Motor neuron (in vitro differentiated cells): ENCODE data around the gene SEMG2. TPM values are rescaled to one million over a fixed set of nuclear protein-coding genes. Genes with fewer than 3 reads are reported as not detected.
A peak's percentile ranks its signal among the peaks of the same experiment; 100 is the strongest.

Experiments
- ATAC-seq, 8 experiments: fragments of 200-7000 bp; cut with Tn5 transposase; replicated peaks in 6 of 8; 2 replicates each; pipeline ENCODE4 v1.8.0; 2021; ENCODE audit warnings: mild to moderate bottlenecking in 8 of 8, moderate library complexity in 8 of 8
- H3K27ac ChIP-seq, 2 donors: fragments of 250-450 bp; sonication (Bioruptor Pico); 2 replicates each; pipeline ENCODE4 v1.9.0; 2021; ENCODE audit warnings: antibody characterized with exemption in 2 of 2, mild to moderate bottlenecking in 2 of 2, moderate library complexity in 1 of 2
- H3K4me1 ChIP-seq, 2 donors: fragments of 250-450 bp; sonication (Bioruptor Pico); replicated peaks in 1 of 2; 2 replicates each; pipeline ENCODE4 v1.6.1; 2021; ENCODE audit warnings: antibody characterized with exemption in 2 of 2, mild to moderate bottlenecking in 2 of 2, moderate library complexity in 1 of 2
- H3K4me3 ChIP-seq, 5 donors: fragments of 250-450 bp; sonication (Bioruptor Pico); 2 replicates each; pipeline ENCODE4 v1.9.0; 2021; ENCODE audit warnings: antibody characterized with exemption in 5 of 5, mild to moderate bottlenecking in 5 of 5, moderate library complexity in 4 of 5
- WGBS, 10 experiments: fragments of 450-650 bp; shearing (Covaris generic); methylation state at CpG; one replicate each; pipeline ENCODE4 v1.0.0; 2022; 5-methylcytosine and 5-hydroxymethylcytosine counted together
- in situ Hi-C, 9 experiments: fragments of 400-800 bp; cut with MboI; loops; one replicate each; pipeline ENCODE4 v1.15.0; 2021; ENCODE audit warnings: low sequenced_read_pairs in 9 of 9, low pct_unique_long_range_greater_than_20kb in 2 of 9; ENCODE audit not compliant: unreplicated experiment in 9 of 9
- total RNA-seq, 8 experiments: library from RNA; unstranded; fragments of 300-600 nt; gene quantifications; 2 replicates each; pipeline versions ENCODE4 v1.2.3 to v1.2.4, GENCODE V29; 2022

SEMG2 gene, protein sequence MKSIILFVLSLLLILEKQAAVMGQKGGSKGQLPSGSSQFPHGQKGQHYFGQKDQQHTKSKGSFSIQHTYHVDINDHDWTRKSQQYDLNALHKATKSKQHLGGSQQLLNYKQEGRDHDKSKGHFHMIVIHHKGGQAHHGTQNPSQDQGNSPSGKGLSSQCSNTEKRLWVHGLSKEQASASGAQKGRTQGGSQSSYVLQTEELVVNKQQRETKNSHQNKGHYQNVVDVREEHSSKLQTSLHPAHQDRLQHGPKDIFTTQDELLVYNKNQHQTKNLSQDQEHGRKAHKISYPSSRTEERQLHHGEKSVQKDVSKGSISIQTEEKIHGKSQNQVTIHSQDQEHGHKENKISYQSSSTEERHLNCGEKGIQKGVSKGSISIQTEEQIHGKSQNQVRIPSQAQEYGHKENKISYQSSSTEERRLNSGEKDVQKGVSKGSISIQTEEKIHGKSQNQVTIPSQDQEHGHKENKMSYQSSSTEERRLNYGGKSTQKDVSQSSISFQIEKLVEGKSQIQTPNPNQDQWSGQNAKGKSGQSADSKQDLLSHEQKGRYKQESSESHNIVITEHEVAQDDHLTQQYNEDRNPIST
- total RNA-seq = under 1 TPM in 4 of 8 experiments, not detected in 4; 0.05 to 0.20 (median 0.11) TPM

GRCh38 chr20:45221076-45221475, at the start of gene SEMG2:
SEMG2 (plus strand) TSS chr20:45221373; CDS start chr20:45221390, 17 bp downstream.
- no peak for ATAC-seq
- 48 to 100% (median 83%) methylated on average over 1 to 4 of the region's 4 CpGs; no CpG with 5 or more reads in 1 of the 10 experiments for WGBS, 10 experiments
- Histone ChIP-seq H3K4me3 (no peak within 1 kb of the TSS), H3K27ac (no peak within 1 kb of the TSS), H3K4me1 (no peaks in the 10 kb centered on the region)
- in situ Hi-C loops = no loop called here

DNA sequence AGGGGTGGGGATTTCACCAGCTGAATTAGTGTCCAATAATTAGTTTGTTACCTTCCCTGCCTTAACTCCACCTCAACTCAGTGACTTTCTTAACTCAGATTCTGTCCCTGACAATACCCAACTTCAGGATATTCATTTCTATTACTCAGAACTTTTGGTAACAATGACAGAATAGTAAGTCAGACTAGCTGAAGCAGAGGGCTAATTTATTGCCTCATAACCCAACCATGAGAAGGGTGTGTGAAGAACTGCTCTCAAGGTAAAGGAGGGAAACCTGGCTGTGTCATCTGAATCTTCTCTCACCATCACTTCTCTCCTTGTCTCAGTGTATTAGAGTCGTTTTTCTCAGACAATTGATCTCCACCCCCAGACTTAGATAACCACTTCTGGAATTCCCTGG, 47.7 kb upstream of the SEMG2 start:
- ATAC-seq = no peak
- in situ Hi-C loops = no loop called here

GRCh38 chr20:45174434-45175364, 46.5 kb upstream of the SEMG2 start, which contains the start of gene PI3:
PI3 (plus strand) TSS chr20:45174902; CDS start chr20:45174923, 21 bp downstream.
- no peak within 1 kb of the TSS for H3K4me3 ChIP-seq
- in situ Hi-C loops = no loop called here
- no peak within 1 kb of the TSS for H3K27ac ChIP-seq
- H3K4me1 ChIP-seq = no peaks in the 10 kb centered on the region
- peak in 3 of 8 experiments; percentile 73 to 86 (median 77) for ATAC-seq
- WGBS, 10 experiments = 24 to 92% (median 56%) methylated on average over 1 to 7 of the region's 8 CpGs; no CpG with 5 or more reads in 1 of the 10 experiments

More for the DNA sequence above, 47.7 kb upstream of the SEMG2 start:
- H3K27ac ChIP-seq = no peak overlapping the region
- 0% methylated on average over 1 of the region's 1 CpG; no CpG with 5 or more reads in 6 of the 10 experiments for WGBS, 10 experiments
- no peaks in the 10 kb centered on the region for H3K4me1 ChIP-seq
- H3K4me3 ChIP-seq = no peak overlapping the region

- H3K4me1 ChIP-seq = no peaks in the 10 kb centered on the region
- no peak overlapping the region for H3K27ac ChIP-seq
- WGBS, 10 experiments = 0 to 100% (median 87%) methylated on average over 1 to 3 of the region's 4 CpGs; no CpG with 5 or more reads in 3 of the 10 experiments
- ATAC-seq = peak in 3 of 8 experiments; percentile 19 to 74 (median 47)
- in situ Hi-C loops = no loop called here
- no peak overlapping the region for H3K4me3 ChIP-seq
These were observed 44.5 kb upstream of the SEMG2 start for GRCh38 chr20:45176526-45177267.

GRCh38 chr20:45179166-45179565, 42.0 kb upstream of the SEMG2 start:
- Histone ChIP-seq H3K4me3 (no peak overlapping the region), H3K4me1 (no peaks in the 10 kb centered on the region), H3K27ac (no peak overlapping the region)
- WGBS, 10 experiments = 29% methylated on average over 2 of the region's 2 CpGs; no CpG with 5 or more reads in 9 of the 10 experiments
- in situ Hi-C loops = no loop called here
- no peak for ATAC-seq

- in situ Hi-C loops = no loop called here
- 10 to 82% (median 63%) methylated on average over 2 of the region's 2 CpGs; no CpG with 5 or more reads in 7 of the 10 experiments for WGBS, 10 experiments
- no peak overlapping the region for H3K27ac ChIP-seq
These were observed 39.5 kb upstream of the SEMG2 start for GRCh38 chr20:45181639-45182038.

GRCh38 chr20:45183084-45183483, 38.1 kb upstream of the SEMG2 start:
- no peak for ATAC-seq
- Histone ChIP-seq H3K4me3 (no peak overlapping the region), H3K27ac (no peak overlapping the region), H3K4me1 (no peaks in the 10 kb centered on the region)
- in situ Hi-C loops = no loop called here
- WGBS, 10 experiments = 56 to 100% (median 92%) methylated on average over 1 to 2 of the region's 2 CpGs; no CpG with 5 or more reads in 2 of the 10 experiments

More at GRCh38 chr20:45181639-45182038, 39.5 kb upstream of the SEMG2 start:
- ATAC-seq = peak in 3 of 8 experiments; percentile 28 to 94 (median 86)
- no peaks in the 10 kb centered on the region for H3K4me1 ChIP-seq
- no peak overlapping the region for H3K4me3 ChIP-seq

- 30 to 80% (median 67%) methylated on average over 1 to 2 of the region's 2 CpGs; no CpG with 5 or more reads in 7 of the 10 experiments for WGBS, 10 experiments
- H3K4me1 ChIP-seq = no peaks in the 10 kb centered on the region
- peak in 1 of 8 experiments; percentile 67 for ATAC-seq
- in situ Hi-C loops = no loop called here
- H3K4me3 ChIP-seq = no peak overlapping the region
- H3K27ac ChIP-seq = no peak overlapping the region
These were observed 33.5 kb upstream of the SEMG2 start for GRCh38 chr20:45187693-45188092.

DNA sequence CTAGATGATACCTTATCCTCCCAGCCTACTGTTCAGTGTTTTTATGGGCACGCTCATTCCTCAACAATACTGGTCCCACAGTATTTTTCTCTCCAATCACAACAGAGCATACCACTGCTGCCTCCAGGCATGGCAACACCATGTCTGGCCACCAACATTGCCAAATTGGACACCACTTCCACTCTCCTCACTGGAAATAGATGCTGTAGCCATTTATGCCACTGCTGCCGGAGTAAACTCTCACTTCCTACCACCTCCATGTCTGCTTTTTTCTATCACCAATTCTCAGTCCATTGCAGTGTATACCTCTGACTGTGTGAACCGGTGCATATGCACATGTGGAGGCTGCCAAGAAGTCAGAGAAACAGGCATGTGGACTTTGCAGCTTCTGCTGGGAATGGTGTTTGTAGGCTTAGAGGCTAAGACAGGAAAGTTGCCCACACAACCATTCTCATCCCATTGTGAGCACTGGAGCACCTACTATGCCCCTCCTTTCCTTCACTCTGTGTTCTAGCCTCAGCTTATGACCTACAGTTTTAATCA, 32.0 kb upstream of the SEMG2 start:
- 20 to 100% (median 53%) methylated on average over 1 to 3 of the region's 3 CpGs; no CpG with 5 or more reads in 2 of the 10 experiments for WGBS, 10 experiments
- Histone ChIP-seq H3K4me3 (no peak overlapping the region), H3K27ac (no peak overlapping the region), H3K4me1 (no peaks in the 10 kb centered on the region)
- in situ Hi-C loops = no loop called here
- ATAC-seq = peak in 3 of 8 experiments; percentile 55 to 80 (median 55)

GRCh38 chr20:45189861-45190260, 31.3 kb upstream of the SEMG2 start:
- H3K27ac ChIP-seq = no peak overlapping the region
- 20 to 100% (median 75%) methylated on average over 1 to 3 of the region's 3 CpGs; no CpG with 5 or more reads in 1 of the 10 experiments for WGBS, 10 experiments
- H3K4me1 ChIP-seq = no peaks in the 10 kb centered on the region
- no peak overlapping the region for H3K4me3 ChIP-seq
- ATAC-seq = no peak
- in situ Hi-C loops = no loop called here

DNA sequence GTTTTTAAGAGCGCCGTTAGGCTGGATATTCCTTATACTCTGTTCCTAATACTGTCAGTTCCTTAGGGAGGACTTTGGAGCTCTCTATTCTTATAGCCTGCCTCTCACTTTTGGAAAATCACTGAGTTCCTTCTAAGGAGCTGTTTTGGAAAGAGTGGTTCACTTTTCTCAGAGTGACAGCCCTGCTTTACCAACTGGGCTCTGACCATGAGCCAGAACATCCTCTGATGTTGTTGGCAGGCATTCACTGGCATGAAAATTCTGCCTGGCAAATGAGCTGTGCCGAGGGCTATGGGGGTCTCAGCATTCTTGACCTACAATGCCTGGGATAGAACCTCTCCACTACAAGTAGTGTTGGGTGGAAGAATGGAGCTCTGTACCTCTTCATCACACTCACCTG, 29.2 kb upstream of the SEMG2 start:
- ATAC-seq = no peak
- in situ Hi-C loops = no loop called here
- WGBS, 10 experiments = 55 to 100% (median 75%) methylated on average over 1 to 3 of the region's 3 CpGs; no CpG with 5 or more reads in 6 of the 10 experiments
- no peaks in the 10 kb centered on the region for H3K4me1 ChIP-seq
- H3K27ac ChIP-seq = no peak overlapping the region
- no peak overlapping the region for H3K4me3 ChIP-seq

DNA sequence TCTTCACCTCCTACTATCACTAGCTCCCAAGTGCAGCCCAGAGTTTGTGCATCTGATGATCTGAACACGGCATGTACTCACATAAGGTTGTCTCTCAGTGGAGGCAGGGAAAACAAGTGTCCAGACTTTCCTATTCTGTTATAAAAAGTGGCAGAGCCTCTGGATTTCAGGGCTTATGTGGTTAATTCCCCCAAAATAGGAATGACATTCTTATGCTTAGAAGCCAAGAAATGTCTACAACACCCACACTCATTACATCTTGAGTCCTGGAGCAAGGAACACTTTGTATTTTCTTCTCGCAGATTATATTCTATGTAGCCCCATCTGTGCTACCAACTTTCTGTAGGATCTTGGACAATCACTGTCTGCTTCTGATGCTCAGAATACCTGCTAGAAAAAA, 27.8 kb upstream of the SEMG2 start:
- in situ Hi-C loops = no loop called here
- no peak for ATAC-seq
- no peaks in the 10 kb centered on the region for H3K4me1 ChIP-seq
- H3K27ac ChIP-seq = no peak overlapping the region
- H3K4me3 ChIP-seq = no peak overlapping the region
- WGBS, 10 experiments = 0 to 100% (median 83%) methylated on average over 1 to 2 of the region's 2 CpGs
